CD4-positive, alpha-beta T cell (primary cell): ENCODE measurements around the gene GPC1. TPM values are rescaled to one million over a fixed set of nuclear protein-coding genes. Genes with fewer than 3 reads are reported as not detected.

Experiments
- ATAC-seq: fragments of 200-7000 bp; cut with Tn5 transposase; one replicate; pipeline ENCODE4 v1.10.0; 2022; ENCODE audit warnings: mild to moderate bottlenecking; ENCODE audit not compliant: poor library complexity
- CTCF ChIA-PET: fragments of 350-600 bp; sonication (Branson Sonifier 250); formaldehyde crosslinking; loops from one replicate; lab custom pipeline; 2021; ENCODE audit warnings: antibody characterized with exemption, inconsistent platforms; lab: Charles Lee
- POLR2A ChIA-PET: fragments of 350-600 bp; sonication (Branson Sonifier 250); formaldehyde crosslinking; loops from one replicate; lab custom pipeline; 2021; ENCODE audit warnings: antibody characterized with exemption, inconsistent platforms; lab: Charles Lee
- DNase-seq, 14 experiments: peaks; one replicate each; pipeline ENCODE4 v3.0.0-alpha.2; 2013 to 2020; ENCODE audit warnings: mixed read lengths in 2 of 14
- H3K27ac ChIP-seq, 2 donors: one replicate each; pipeline versions ENCODE4 v1.5.1 to v1.7.0; 2013; ENCODE audit warnings: low read length in 2 of 2, low read depth in 1 of 2, mild to moderate bottlenecking in 1 of 2
- H3K27me3 ChIP-seq, 2 experiments: 1 replicate in 1 of 2; 2 replicates in 1 of 2; pipeline versions ENCODE4 v1.6.1 to v1.7.0; 2013; ENCODE audit warnings: low read length in 2 of 2, control low read depth in 1 of 2, mild to moderate bottlenecking in 1 of 2, moderate library complexity in 1 of 2; ENCODE audit not compliant: insufficient read depth in 2 of 2, control insufficient read depth in 1 of 2
- H3K36me3 ChIP-seq: one replicate; pipeline ENCODE4 v1.6.1; 2013; ENCODE audit warnings: low read length, control low read depth; ENCODE audit not compliant: insufficient read depth
- H3K4me1 ChIP-seq: one replicate; pipeline ENCODE4 v1.6.1; 2013; ENCODE audit warnings: low read length, control low read depth; ENCODE audit not compliant: insufficient read depth
- H3K4me3 ChIP-seq: one replicate; pipeline ENCODE4 v1.5.1; 2013; ENCODE audit warnings: mild to moderate bottlenecking, low read length, moderate library complexity
- H3K9me3 ChIP-seq, 2 experiments: 1 replicate in 1 of 2; 2 replicates in 1 of 2; pipeline versions ENCODE4 v1.6.1 to v1.7.0; 2013; ENCODE audit warnings: low read length in 2 of 2, mild to moderate bottlenecking in 2 of 2, control low read depth in 1 of 2, moderate library complexity in 1 of 2; ENCODE audit not compliant: control insufficient read depth in 1 of 2, insufficient read depth in 1 of 2
- H3K27ac Mint-ChIP-seq: one replicate; pipeline ENCODE4 v1.8.0; 2020; ENCODE audit warnings: mixed read lengths
- H3K27me3 Mint-ChIP-seq: one replicate; pipeline ENCODE4 v1.8.0; 2021; ENCODE audit warnings: mixed read lengths
- H3K36me3 Mint-ChIP-seq: one replicate; pipeline ENCODE4 v1.8.0; 2021; ENCODE audit warnings: low read depth, mixed read lengths
- H3K4me1 Mint-ChIP-seq: one replicate; pipeline ENCODE4 v1.8.0; 2021; ENCODE audit warnings: low read depth, mixed read lengths
- H3K4me3 Mint-ChIP-seq: one replicate; pipeline ENCODE4 v1.8.0; 2020; ENCODE audit warnings: mild to moderate bottlenecking, mixed read lengths
- H3K9me3 Mint-ChIP-seq: one replicate; pipeline ENCODE4 v1.8.0; 2020; ENCODE audit warnings: mixed read lengths
- CTCF ChIP-seq: fragments of 200-600 bp; IDR thresholded peaks from one replicate; pipeline ENCODE4 v1.8.0; 2022; ENCODE audit warnings: antibody characterized with exemption, mild to moderate bottlenecking
- intact Hi-C, 2 experiments: fragments of 100-400 bp; cut with DNase I in 1 of 2; cut with micrococcal nuclease in 1 of 2; formaldehyde crosslinking; loops; one replicate each; pipeline versions ENCODE4 v1.15.1 to v1.9.0; 2023 to 2025; cut with DNase I, micrococcal nuclease
- total RNA-seq, 174 experiments: library from RNA in 2 of 174; stranded (reverse) in 2 of 174; gene quantifications; one replicate each; pipeline ENCODE4 v1.2.3 and lab custom pipeline; 2021 to 2026

GPC1 gene
- total RNA-seq, 2 experiments from 2014 or later: 0.58 to 0.98 TPM

GRCh38 chr2:240434728-240435456 lies 571 bp upstream of the GPC1 start:
- DNase-seq: peak; percentile 76 to 95 (median 89)
- POLR2A ChIA-PET: interaction anchor here (1.0 kb wide), 1 partner anchor 152 kb away, joined by 3 read pairs; the partner anchor contains the start of gene CAPN10
- intact Hi-C loops: loop anchor here in 1 of 2 experiments (2.0 to 10.0 kb wide), 5 partner anchors 127 to 410 kb away; partner anchors contain the start of genes CAPN10, DUSP28 and NDUFA10

GRCh38 chr2:240435948-240436682 lies 652 bp downstream of the GPC1 start:
- Histone ChIP-seq H3K36me3 (no peaks in the 10 kb centered on the region), H3K27ac (no peak overlapping the region), H3K9me3 (peaks cover 0 to 9% of the 10 kb centered on the region in 2 experiments), H3K4me1 (peaks cover 25% of the 10 kb centered on the region), H3K4me3 (peak overlapping the region; percentile 16), H3K27me3 (peaks cover 22 to 27% of the 10 kb centered on the region in 2 experiments)
- DNase-seq (peak in 2 of 14 experiments; percentile 15 to 37), ATAC-seq (no peak)
- CTCF ChIA-PET: no interaction called here
- Mint-ChIP-seq H3K4me1 (peaks cover 4% of the 10 kb centered on the region), H3K27ac (no peak overlapping the region), H3K4me3 (peak overlapping the region; percentile 76), H3K36me3 (peaks cover 4% of the 10 kb centered on the region), H3K9me3 (no peaks in the 10 kb centered on the region), H3K27me3 (peaks cover 22% of the 10 kb centered on the region)
- no peak for TF ChIP-seq CTCF
- intact Hi-C loops: loop anchor here in 1 of 2 experiments (2.0 to 10.0 kb wide), 5 partner anchors 126 to 411 kb away; partner anchors contain the start of genes CAPN10, DUSP28 and NDUFA10
- POLR2A ChIA-PET: interaction anchor here (1.0 kb wide), 1 partner anchor 150 kb away, joined by 3 read pairs; the partner anchor contains the start of gene CAPN10

More at GRCh38 chr2:240434728-240435456, 571 bp upstream of the GPC1 start:
- CTCF ChIA-PET: no interaction called here
- Histone ChIP-seq H3K27me3 (peaks cover 22 to 27% of the 10 kb centered on the region in 2 experiments), H3K4me1 (peaks cover 25% of the 10 kb centered on the region), H3K4me3 (peak overlapping the region; percentile 51), H3K36me3 (no peaks in the 10 kb centered on the region), H3K27ac (no peak overlapping the region), H3K9me3 (peaks cover 0 to 9% of the 10 kb centered on the region in 2 experiments)
- Mint-ChIP-seq H3K27ac (peak overlapping the region; percentile 61), H3K36me3 (peaks cover 4% of the 10 kb centered on the region), H3K27me3 (peaks cover 22% of the 10 kb centered on the region), H3K9me3 (no peaks in the 10 kb centered on the region), H3K4me3 (peak overlapping the region; percentile 93), H3K4me1 (peaks cover 4% of the 10 kb centered on the region)
- ATAC-seq: peak; percentile 83
- no peak for TF ChIP-seq CTCF
